ENCODE data around the gene PCTP.

Gene PCTP

DNA sequence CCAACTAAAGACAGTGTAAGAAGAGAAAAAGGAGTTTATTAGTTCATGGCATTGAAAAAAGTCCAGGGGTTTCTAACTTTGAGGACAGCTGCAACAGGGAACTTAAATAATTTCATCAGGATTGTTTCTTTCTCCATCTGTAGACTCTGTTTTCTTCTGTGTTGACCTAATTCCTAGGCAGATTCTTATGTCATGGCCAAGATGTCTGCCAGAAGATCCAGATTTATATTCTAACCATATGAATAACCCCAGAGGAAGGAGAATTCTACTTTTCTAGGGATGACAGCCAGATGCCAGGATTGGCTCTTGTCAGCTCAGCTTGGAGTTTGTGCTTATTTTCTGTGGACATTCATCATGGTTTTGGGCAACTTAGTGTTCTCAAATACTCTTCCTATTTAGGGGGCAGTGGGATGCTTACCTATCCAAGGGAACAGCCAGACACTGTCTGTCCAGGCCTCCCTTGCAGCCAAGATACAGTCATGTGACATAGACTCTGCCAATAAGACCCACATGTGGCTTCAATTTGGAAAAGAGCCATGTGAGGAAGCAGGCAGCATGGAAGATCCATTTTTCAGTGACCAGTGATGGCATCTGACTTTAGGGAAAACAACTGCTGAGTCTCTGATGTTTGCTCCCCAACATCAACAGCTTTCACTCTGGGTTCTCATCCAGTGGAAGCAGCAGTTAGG lies 18.2 kb downstream of the PCTP start:
- H3K36me3 ChIP-seq (ENCODE audit: low read length), result no peaks in the 10 kb centered on the region
- H3F3A ChIP-seq (ENCODE audit: insufficient read depth), result no peaks in the 10 kb centered on the region
- no peaks in the 10 kb centered on the region for H3K27me3 ChIP-seq (ENCODE audit: low read length)
- TF ChIP-seq, protein P1, sequence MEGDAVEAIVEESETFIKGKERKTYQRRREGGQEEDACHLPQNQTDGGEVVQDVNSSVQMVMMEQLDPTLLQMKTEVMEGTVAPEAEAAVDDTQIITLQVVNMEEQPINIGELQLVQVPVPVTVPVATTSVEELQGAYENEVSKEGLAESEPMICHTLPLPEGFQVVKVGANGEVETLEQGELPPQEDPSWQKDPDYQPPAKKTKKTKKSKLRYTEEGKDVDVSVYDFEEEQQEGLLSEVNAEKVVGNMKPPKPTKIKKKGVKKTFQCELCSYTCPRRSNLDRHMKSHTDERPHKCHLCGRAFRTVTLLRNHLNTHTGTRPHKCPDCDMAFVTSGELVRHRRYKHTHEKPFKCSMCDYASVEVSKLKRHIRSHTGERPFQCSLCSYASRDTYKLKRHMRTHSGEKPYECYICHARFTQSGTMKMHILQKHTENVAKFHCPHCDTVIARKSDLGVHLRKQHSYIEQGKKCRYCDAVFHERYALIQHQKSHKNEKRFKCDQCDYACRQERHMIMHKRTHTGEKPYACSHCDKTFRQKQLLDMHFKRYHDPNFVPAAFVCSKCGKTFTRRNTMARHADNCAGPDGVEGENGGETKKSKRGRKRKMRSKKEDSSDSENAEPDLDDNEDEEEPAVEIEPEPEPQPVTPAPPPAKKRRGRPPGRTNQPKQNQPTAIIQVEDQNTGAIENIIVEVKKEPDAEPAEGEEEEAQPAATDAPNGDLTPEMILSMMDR (IDR thresholded peaks at IDR 0.05; ENCODE audit: insufficient read depth, low read length, poor library complexity, severe bottlenecking), result no peak
- no peak for TF ChIP-seq EZH2phosphoT487 (conservative IDR thresholded peaks at IDR 0.05; ENCODE audit: low read length)
- no peak overlapping the region for H3K4me2 ChIP-seq (ENCODE audit: low read depth, low read length, poor library complexity, severe bottlenecking)
- no peak overlapping the region for H2AFZ ChIP-seq (ENCODE audit: low read depth, low read length, severe bottlenecking)
- H4K20me1 ChIP-seq (ENCODE audit: low read depth, low read length), result no peaks in the 10 kb centered on the region
- no peaks in the 10 kb centered on the region for H3K79me2 ChIP-seq (ENCODE audit: insufficient read depth, low read length)
- H3K9ac ChIP-seq (ENCODE audit: low read length), result no peak overlapping the region
- H3K4me3 ChIP-seq (ENCODE audit: insufficient read depth, low read length, poor library complexity, severe bottlenecking), result no peak overlapping the region
- H3K27ac ChIP-seq (ENCODE audit: low read depth, low read length), result no peak overlapping the region
- no peaks in the 10 kb centered on the region for H3K9me3 ChIP-seq (ENCODE audit: insufficient read depth, low read length)
- H3K9me2 ChIP-seq (replicated peaks; ENCODE audit: insufficient read depth, low read length), result no peaks in the 10 kb centered on the region

GRCh38 chr17:55769625-55770000 lies 18.8 kb downstream of the PCTP start:
- no peaks in the 10 kb centered on the region for H3K27me3 ChIP-seq (ENCODE audit: low read length)
- no peaks in the 10 kb centered on the region for H3F3A ChIP-seq (ENCODE audit: insufficient read depth)
- no peaks in the 10 kb centered on the region for H3K9me3 ChIP-seq (ENCODE audit: insufficient read depth, low read length)
- no peaks in the 10 kb centered on the region for H3K9me2 ChIP-seq (replicated peaks; ENCODE audit: insufficient read depth, low read length)
- no peak overlapping the region for H3K27ac ChIP-seq (ENCODE audit: low read depth, low read length)
- H3K9ac ChIP-seq (ENCODE audit: low read length), result no peak overlapping the region
- no peak overlapping the region for H3K4me2 ChIP-seq (ENCODE audit: low read depth, low read length, poor library complexity, severe bottlenecking)
- H3K36me3 ChIP-seq (ENCODE audit: low read length), result no peaks in the 10 kb centered on the region
- H3K4me3 ChIP-seq (ENCODE audit: insufficient read depth, low read length, poor library complexity, severe bottlenecking), result no peak overlapping the region
- TF ChIP-seq EZH2phosphoT487 (conservative IDR thresholded peaks at IDR 0.05; ENCODE audit: low read length), result no peak
- TF ChIP-seq, protein P1 (IDR thresholded peaks at IDR 0.05; ENCODE audit: insufficient read depth, low read length, poor library complexity, severe bottlenecking), result no peak
- H4K20me1 ChIP-seq (ENCODE audit: low read depth, low read length), result no peaks in the 10 kb centered on the region
- no peaks in the 10 kb centered on the region for H3K79me2 ChIP-seq (ENCODE audit: insufficient read depth, low read length)
- H2AFZ ChIP-seq (ENCODE audit: low read depth, low read length, severe bottlenecking), result no peak overlapping the region

GRCh38 chr17:55770196-55770870 lies 19.5 kb downstream of the PCTP start:
- Histone ChIP-seq H3K27me3 (ENCODE audit: low read length) (no peaks in the 10 kb centered on the region), H3K27ac (ENCODE audit: low read depth, low read length) (no peak overlapping the region), H3F3A (ENCODE audit: insufficient read depth) (no peaks in the 10 kb centered on the region), H3K79me2 (ENCODE audit: insufficient read depth, low read length) (no peaks in the 10 kb centered on the region), H3K9ac (ENCODE audit: low read length) (no peak overlapping the region), H4K20me1 (ENCODE audit: low read depth, low read length) (no peaks in the 10 kb centered on the region), H3K9me2 (replicated peaks; ENCODE audit: insufficient read depth, low read length) (no peaks in the 10 kb centered on the region), H3K9me3 (ENCODE audit: insufficient read depth, low read length) (no peaks in the 10 kb centered on the region), H3K4me3 (ENCODE audit: insufficient read depth, low read length, poor library complexity, severe bottlenecking) (no peak overlapping the region), H3K4me2 (ENCODE audit: low read depth, low read length, poor library complexity, severe bottlenecking) (no peak overlapping the region), H3K36me3 (ENCODE audit: low read length) (no peaks in the 10 kb centered on the region), H2AFZ (ENCODE audit: low read depth, low read length, severe bottlenecking) (no peak overlapping the region)
- TF ChIP-seq, protein P1 (IDR thresholded peaks at IDR 0.05; ENCODE audit: insufficient read depth, low read length, poor library complexity, severe bottlenecking), result peak; percentile 28
- no peak for TF ChIP-seq EZH2phosphoT487 (conservative IDR thresholded peaks at IDR 0.05; ENCODE audit: low read length)
